ENCODE measurements around the gene SUSD4. TPM values are rescaled to one million over a fixed set of nuclear protein-coding genes. Genes with fewer than 3 reads are reported as not detected.

The SUSD4 gene
- total and polyA plus RNA-seq, 9 donors = 23.0 to 80.5 (median 36.6) TPM

DNA sequence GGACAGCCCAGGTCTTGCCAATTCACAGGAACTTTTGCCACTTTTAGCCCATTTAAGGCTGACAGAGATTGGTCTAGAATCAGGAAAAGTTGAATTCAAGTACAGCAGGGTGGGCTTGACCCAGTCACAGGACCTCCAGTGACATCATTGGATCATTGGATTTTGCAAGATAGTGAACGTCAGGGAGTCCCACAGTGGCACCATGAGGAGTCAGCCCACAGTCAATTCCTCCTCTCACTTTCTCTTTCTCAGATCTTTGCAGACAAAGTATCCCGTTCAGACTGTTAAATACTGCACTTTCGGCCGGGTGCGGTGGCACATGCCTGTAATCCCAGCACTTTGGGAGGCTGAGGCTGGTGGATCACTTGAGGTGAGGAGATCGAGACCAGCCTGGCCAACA lies 163.1 kb downstream of the SUSD4 start:
- WGBS, 3 donors = 88 to 89% (median 89%) methylated on average over 6 of the region's 6 CpGs
- H3K27me3 ChIP-seq = no peaks in the 10 kb centered on the region

GRCh38 chr1:223199094-223199647 lies 164.8 kb downstream of the SUSD4 start:
- intact Hi-C loops (cut with DNase I) = no loop called here

More for the DNA sequence above, 163.1 kb downstream of the SUSD4 start:
- no peaks in the 10 kb centered on the region for H3K9me3 ChIP-seq
- no peak for DNase-seq
- no peaks in the 10 kb centered on the region for H3K4me1 ChIP-seq (ENCODE audit: insufficient read depth)
- H3K36me3 ChIP-seq = no peaks in the 10 kb centered on the region
- intact Hi-C loops (cut with DNase I) = no loop called here
- no peak overlapping the region for H3K27ac ChIP-seq
- no peak for TF ChIP-seq POLR2A (IDR thresholded peaks at IDR 0.05)
- no peak for TF ChIP-seq EP300 (IDR thresholded peaks at IDR 0.05)
- no peak for TF ChIP-seq CTCF (IDR thresholded peaks at IDR 0.05)
- no peak overlapping the region for H3K4me3 ChIP-seq

DNA sequence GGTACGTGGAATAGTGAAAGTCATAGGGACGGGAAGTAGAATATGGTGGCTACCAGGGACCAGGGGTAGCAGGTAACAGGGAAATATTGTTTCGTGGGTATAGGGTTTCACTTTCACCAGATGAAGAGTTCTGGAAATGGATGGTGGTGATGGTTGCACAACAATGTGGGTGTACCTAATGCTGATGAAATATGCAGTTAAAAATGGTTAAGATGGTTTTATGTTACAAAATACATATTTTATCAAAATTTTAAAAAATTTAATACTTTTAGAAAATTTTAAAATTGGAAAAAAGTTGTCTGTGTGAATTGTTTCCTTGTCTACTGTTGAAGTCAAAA lies 165.4 kb downstream of the SUSD4 start:
- no peak for TF ChIP-seq POLR2A (IDR thresholded peaks at IDR 0.05)
- no peak for TF ChIP-seq CTCF (IDR thresholded peaks at IDR 0.05)
- intact Hi-C loops (cut with DNase I) = no loop called here
- Histone ChIP-seq H3K36me3 (no peaks in the 10 kb centered on the region), H3K4me3 (no peak overlapping the region), H3K9me3 (no peaks in the 10 kb centered on the region), H3K4me1 (ENCODE audit: insufficient read depth) (no peaks in the 10 kb centered on the region), H3K27me3 (no peaks in the 10 kb centered on the region), H3K27ac (no peak overlapping the region)
- 87 to 91% (median 90%) methylated on average over 3 of the region's 3 CpGs for WGBS, 3 donors
- DNase-seq = no peak

More at GRCh38 chr1:223199094-223199647, 164.8 kb downstream of the SUSD4 start:
- 44 to 66% (median 60%) methylated on average over 2 of the region's 2 CpGs for WGBS, 3 donors
- no peaks in the 10 kb centered on the region for H3K4me1 ChIP-seq (ENCODE audit: insufficient read depth)
- no peaks in the 10 kb centered on the region for H3K9me3 ChIP-seq
- H3K27me3 ChIP-seq = no peaks in the 10 kb centered on the region
- DNase-seq = no peak
- H3K4me3 ChIP-seq = no peak overlapping the region
- no peak for TF ChIP-seq POLR2A (IDR thresholded peaks at IDR 0.05)
- TF ChIP-seq CTCF (IDR thresholded peaks at IDR 0.05) = no peak
- TF ChIP-seq EP300 (IDR thresholded peaks at IDR 0.05) = no peak
- no peak overlapping the region for H3K27ac ChIP-seq
- H3K36me3 ChIP-seq = no peaks in the 10 kb centered on the region

GRCh38 chr1:223197923-223198627 lies 165.9 kb downstream of the SUSD4 start:
- no peak for DNase-seq
- H3K9me3 ChIP-seq = no peaks in the 10 kb centered on the region
- no peak overlapping the region for H3K4me3 ChIP-seq
- no peaks in the 10 kb centered on the region for H3K27me3 ChIP-seq
- intact Hi-C loops (cut with DNase I) = no loop called here
- no peak overlapping the region for H3K27ac ChIP-seq
- H3K36me3 ChIP-seq = no peaks in the 10 kb centered on the region
- no peaks in the 10 kb centered on the region for H3K4me1 ChIP-seq (ENCODE audit: insufficient read depth)
- no peak for TF ChIP-seq EP300 (IDR thresholded peaks at IDR 0.05)
- TF ChIP-seq POLR2A (IDR thresholded peaks at IDR 0.05) = no peak
- 70 to 71% (median 70%) methylated on average over 4 of the region's 4 CpGs for WGBS, 3 donors
